Activated effector memory CD4-positive, alpha-beta T cell treated with anti-CD3 and anti-CD28 coated beads, Interleukin-2, amount 50 U/mL, for 16 hours (primary cell): ENCODE results near the gene GET4.
A peak's percentile ranks its signal among the peaks of the same experiment; 100 is the strongest.

Source experiments
- DNase-seq: peaks from one replicate; pipeline ENCODE4 v3.0.0-alpha.2; 2020

The GET4 gene, protein sequence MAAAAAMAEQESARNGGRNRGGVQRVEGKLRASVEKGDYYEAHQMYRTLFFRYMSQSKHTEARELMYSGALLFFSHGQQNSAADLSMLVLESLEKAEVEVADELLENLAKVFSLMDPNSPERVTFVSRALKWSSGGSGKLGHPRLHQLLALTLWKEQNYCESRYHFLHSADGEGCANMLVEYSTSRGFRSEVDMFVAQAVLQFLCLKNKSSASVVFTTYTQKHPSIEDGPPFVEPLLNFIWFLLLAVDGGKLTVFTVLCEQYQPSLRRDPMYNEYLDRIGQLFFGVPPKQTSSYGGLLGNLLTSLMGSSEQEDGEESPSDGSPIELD

GRCh38 chr7:876077-876971 lies at the start of gene GET4:
TSS of gene GET4 (plus strand) at chr7:876554. CDS start at chr7:876646, 92 bp downstream.
- peak; percentile 99 for DNase-seq

GRCh38 chr7:828793-829561 lies 47.4 kb upstream of the GET4 start:
- DNase-seq: no peak

DNA sequence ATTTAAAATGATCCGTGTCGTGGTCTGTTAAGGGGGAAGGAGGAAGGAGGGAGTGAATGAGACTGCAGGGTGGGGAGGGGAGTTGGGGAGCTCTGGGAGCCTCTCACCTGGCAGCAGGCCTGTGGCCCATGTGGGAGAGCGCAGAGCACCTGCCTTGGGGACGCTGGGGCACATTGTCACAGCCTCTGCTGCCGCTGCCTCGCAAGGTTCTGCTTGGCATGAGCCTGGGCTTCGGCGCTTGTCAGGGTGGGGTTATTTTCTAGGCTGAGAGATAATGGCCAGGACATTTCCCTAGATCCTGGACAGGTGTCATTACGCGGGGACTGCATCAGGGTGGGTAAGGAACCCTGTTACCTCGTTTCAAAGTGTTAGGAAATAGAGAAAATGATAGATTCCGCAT lies 46.3 kb upstream of the GET4 start:
- no peak for DNase-seq

- no peak for DNase-seq
These were observed 44.7 kb upstream of the GET4 start for GRCh38 chr7:831596-832166.

GRCh38 chr7:832167-832967 lies 44.0 kb upstream of the GET4 start, which contains the start of gene SUN1:
TSS of gene SUN1 (plus strand) at chr7:832476. CDS start at chr7:832525, 49 bp downstream.
- peak; percentile 86 for DNase-seq

- DNase-seq: no peak
These were observed 43.4 kb upstream of the GET4 start for GRCh38 chr7:832968-833424.

- DNase-seq: no peak
These were observed 42.6 kb upstream of the GET4 start for GRCh38 chr7:833601-834258.

DNA sequence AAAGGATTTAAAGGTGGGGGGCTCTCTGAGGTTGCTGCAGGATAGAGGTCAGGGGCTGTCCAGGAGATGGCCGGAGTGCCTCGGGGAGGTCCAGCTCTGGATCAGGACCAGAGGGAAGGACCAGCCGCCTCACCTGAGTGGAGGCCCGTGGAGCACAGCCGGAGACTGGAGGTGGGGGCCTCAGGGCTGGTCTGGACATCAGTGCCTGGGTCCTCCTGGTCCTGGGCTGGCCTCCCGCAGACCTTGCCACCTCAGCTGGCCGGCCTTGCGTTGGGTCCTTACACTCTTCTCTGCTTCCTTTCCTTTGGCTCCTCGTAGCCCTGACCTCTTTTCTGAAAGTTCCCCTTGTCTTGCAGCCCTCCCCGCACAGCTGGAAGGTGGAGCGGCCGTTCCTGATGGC lies 42.1 kb upstream of the GET4 start:
- no peak for DNase-seq

- no peak for DNase-seq
These were observed 41.3 kb upstream of the GET4 start for GRCh38 chr7:835021-835420.

DNA sequence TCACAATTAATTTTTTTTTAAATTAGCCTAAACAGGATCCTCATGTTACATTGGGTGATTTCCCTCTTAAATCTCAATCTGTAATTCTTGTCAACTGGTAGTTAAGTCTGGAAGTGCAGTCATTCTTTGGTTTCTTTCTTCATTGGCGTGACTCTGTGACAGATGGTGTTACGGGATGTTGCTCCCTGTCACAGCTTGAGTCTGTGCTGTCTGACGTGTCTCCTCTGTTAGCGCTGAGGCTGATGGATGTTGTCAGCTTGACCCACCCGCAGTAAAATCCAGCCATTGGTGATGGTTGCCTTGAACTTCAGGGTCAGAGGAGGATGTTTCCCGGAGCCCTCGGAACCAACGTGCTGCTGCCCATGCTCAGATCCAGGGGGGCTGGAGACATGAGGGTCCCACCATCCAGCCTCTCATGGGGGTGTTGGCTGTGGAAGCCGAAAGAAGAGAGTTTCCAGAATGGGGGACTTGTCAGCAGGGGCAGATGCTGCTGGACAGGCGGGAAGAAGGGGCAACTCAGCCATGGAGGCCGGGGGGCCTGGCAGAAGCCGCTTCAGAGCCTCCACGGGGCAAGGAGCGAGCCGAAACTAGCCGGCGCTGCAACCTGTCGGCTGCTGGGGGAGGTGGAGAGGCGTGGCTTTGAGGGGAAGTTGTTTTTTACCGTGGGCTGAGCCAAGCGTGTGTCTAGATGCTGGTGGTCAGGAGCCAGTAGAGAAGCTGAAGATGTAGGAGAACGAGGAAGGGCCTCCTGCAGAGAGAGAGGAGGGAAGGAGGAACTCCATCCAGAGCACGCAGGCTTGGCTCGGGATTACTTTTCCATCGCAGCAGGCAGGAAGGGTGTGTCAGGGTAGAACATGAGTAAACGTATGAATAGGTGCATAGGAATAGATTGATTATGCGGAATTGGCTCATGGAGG lies 40.6 kb upstream of the GET4 start:
- no peak for DNase-seq

DNA sequence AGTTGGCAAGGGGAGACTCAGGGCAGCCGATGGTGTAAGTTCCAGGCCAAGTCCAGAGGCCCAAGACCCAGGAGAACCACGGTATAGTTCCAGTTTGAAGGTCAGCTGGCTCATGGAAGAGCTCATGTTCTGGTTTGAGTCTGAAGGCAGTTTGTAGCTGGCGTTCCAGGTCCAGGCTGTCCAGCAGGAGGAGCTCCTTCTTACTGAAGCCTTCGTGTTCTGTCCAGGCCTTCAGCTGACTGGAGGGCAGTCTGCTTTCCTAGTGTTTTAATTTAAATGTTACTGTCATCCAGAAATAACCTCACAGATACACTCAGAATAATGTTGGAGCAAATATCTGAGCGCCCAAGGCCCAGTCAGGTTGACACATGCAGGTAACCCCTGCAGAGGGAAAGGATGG lies 39.9 kb upstream of the GET4 start:
- no peak for DNase-seq

- DNase-seq: no peak
These were observed 39.4 kb upstream of the GET4 start for GRCh38 chr7:837001-837400.

- DNase-seq: no peak
These were observed 36.3 kb upstream of the GET4 start for GRCh38 chr7:840001-840600.

DNA sequence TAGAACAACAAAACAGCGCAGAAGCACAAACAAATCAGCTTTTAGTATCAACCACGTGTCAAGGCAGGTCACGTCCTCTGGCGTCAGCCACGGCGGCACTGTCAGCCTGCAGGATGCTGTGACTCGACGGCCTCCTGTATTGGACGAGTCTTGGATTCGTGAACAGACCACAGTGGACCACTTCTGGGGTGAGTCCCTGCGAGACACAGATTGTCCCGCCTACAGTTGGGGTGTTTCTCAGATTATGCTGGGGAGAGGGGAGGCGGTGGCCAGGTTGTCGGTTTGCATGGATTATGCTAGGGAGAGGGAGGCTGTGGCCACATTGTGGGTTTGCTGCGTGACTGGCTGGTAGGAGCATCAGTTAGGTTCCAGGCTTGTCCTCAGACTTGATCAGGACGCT lies 34.4 kb upstream of the GET4 start:
- DNase-seq: no peak

DNA sequence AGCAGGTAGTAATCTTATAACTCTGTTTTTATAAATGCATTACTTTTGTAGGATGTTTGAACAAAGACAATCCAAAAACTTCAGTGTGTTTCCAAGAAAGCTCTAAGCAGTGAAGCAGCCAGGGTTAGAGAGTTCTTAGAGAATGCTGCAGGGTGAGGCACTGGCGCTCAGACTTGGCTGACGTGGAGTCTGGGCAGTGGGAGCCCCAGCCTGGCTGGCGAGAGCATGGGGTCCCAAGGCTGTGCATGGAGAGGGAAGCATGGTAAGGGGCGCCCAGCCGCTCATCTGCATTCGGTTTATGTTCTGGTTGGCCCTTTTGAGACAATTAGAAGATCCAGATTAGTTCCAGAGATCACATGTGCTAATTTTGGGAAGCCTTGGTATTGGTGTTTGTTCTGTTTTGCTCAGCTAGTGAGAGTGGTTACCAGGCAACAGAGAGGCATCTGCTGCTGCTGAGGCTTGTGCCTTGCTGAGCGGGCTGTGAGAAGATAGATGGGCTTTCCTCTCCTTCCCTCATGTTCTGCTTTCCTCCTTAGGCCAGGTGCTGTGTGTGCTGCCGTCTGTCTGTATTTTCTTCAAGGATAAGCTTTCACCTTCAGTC lies 33.8 kb upstream of the GET4 start:
- DNase-seq: no peak

- DNase-seq: no peak
These were observed 33.1 kb upstream of the GET4 start for GRCh38 chr7:843230-843629.

DNA sequence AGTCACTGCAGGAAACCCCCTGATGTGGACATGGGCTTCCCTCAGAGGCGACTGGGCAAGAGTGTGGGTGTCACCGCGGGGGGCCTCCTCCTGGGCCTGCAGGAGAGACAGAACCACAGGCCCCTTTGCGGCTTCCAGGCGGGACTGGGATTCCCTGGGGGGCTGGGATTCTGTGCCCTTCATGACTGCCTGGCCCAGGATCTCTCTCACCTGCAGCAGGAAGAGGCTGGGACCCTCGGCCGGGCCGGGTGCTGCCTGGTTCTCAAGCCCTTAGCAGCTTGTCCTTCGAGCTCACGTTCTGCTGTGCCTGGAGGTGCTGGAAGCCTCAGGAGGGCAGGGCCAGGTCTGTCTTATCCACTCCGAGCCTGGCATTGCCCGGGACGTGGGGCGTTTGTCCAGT lies 32.3 kb upstream of the GET4 start:
- no peak for DNase-seq

DNA sequence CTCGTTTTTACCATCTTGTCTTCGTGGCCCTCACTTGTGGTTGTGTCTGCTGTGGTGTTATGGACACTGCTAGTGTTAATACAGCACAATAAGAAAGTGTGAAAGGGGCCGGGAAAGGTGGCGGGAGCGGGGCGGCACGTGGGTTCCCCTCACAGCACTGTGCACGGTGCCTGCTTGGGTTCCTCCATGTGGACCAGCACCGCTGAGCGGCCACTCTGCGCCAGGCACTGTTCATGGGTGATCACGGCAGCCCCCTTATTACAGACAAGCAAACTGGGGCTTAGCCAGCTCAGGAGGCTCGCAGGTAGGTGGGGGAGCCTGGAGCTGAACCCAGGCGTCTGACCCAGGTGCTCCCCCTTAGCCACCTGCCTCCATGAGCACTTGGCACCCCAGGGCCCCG lies 31.8 kb upstream of the GET4 start:
- DNase-seq: no peak

- DNase-seq: no peak
These were observed 31.3 kb upstream of the GET4 start for GRCh38 chr7:845091-845490.
